ENCODE data around the gene GPRIN1.
"Not testable (repeated sequence)": the region's sequence is repeated elsewhere in the genome, so short reads cannot be mapped to it uniquely, and the experiment has no call there.

Gene GPRIN1

DNA sequence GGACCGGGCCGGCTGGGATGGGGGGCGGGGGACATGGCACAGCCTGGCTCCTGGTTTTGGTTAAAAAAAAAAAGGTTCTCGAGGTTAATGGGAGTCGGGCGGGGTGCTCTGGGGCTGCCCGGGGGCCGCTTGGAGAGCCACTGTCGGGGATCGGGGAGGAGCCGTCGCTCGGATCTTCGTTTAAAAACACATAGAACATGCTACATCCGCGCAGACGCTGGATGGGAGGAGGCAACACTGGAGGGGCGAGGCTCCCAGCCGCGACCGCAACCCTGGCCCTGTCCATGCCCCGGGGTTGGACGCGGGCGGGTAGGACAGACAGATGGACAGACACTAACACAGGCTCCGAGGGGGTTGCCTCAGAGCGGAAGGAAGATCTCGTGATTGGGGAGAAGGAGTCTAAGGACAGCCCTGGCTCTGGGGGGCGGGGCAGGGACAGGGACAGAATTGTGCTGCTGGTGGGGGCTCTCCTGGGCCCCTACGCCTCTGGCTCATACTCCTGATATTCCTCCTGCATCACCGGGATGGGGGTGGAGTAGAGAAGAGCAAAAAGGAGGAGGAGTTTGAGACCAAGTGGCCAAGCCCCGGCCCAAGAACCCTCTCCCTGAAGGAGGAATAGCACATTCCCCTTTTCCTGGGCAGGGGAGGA is 10.5 kb upstream of the GPRIN1 start:
- DNase-seq: peak; percentile 37

DNA sequence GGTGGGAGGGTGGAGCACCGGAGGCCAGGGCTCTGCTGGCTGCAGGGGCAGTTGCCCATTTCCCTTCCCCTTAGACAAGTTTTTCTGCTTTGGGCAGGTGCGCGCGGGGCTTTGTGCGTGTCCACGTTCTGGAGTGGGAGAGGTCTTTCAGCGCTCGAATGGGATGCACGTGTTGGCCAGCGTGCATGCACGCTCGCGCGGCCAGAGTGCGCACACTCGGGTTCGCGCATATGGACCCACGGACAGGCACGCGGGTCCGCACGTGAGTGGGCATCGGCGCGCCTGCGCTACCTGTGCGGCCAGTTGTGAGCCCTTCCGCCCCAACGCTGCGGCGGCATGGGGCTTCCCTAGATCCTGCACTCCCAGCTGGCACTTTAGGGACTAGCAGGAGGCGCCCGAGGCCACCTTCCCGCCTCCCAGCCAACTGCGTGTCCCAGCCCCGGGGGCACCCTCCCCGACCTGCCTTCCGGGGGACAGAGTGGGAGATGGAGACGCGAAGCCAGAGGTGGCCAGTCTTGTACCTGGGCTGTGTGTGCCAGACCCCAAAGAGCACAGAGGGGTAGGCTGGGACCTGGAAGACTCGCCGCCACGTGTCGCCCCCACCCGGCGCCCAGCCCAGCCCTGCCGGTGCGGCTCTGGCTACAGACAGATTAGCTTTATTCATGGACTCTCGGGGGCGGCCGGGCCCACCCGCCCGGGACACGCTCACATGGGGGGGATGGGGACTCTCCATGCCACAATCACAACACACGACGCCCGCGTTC is 9.8 kb upstream of the GPRIN1 start:
- no peak for DNase-seq

DNA sequence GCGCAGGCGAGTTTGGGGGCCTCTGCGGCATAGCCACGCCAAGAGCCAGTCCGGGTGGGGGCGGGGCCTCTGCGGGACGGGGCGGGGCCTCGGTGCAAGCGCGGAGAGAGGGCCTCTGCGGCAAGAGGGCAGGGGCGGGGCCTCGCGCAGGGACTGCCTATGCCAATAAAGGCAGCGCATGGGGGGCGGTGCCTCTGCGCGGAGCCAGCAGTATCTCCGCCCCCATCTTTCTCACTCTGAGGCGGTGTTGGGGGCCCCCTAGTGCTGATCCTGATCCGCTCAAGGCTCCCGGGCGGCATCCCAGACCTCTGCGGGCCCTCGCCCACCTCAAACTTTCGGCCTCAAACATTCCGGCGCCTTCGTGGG is 9.2 kb upstream of the GPRIN1 start:
- peak; percentile 26 for DNase-seq

DNA sequence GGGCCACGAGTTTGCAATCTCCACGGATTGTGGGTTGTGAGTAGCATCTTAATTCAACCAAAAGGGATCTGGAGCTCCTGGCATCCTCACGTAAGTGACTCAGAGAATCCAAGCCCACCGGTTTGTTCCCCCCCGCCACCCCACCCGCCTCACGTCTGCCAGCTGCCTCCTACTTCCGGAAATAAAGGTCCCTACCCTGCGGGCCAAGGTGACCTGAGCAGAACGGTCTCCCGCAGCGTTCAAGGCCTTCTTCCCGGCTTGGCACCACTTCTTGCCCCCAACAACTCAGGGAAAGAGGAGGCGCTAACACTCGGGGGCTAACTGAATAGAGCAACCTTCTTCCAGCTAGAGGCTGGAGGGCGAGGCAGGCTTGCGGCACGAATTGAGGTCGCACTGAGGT is 8.8 kb upstream of the GPRIN1 start:
- no peak for DNase-seq

DNA sequence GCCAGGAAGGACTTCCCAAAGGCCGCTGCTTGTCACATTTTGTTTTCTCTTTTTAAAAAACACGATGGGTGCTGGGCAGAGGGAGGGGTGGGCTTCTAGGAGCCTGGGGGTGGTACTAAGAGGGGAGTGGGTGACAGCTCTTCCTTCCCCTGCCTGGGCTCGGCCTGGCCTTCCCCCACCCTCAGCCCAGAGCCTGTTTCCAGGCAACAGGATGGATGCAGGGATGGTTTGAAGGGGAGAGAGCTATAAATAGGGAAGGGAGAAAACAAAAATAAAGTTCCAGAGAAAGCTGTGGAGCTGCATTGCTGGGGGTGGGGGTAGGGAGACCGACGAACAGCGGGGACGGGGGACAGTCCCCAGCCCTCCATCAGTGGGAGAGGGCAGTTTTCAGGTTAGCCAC is 6.6 kb upstream of the GPRIN1 start:
- DNase-seq: no peak

DNA sequence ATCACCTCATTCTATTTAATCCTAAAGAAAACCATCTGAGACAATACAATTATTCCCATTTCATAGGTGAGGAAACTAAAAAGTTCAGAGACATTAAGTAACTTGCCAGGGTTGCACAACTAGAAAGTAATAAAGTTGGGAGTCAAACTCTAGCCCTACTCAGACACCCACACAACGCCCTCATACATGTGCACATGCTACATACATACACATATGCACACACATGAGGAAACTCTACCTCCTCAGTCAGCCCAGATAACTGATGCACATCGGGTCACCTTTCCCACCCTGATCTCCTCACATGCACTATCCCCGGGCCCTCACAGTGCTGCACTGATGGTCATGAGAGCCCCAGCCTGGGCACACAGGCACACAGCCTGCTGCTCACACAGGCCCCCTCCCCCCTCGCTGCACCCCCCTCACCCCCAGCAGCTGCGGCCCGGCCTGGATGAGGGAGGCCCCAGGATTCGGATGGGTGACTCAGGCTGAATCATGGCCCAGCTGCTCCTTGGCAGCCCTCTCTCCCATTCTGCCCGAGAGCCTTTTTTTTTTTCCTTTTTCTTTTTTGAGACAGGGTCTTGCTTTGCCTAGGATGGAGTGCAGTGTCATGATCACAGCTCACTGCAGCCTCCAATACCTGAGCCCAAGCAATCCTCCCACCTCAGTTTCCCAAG is 5.0 kb upstream of the GPRIN1 start:
- DNase-seq: peak; percentile 44

DNA sequence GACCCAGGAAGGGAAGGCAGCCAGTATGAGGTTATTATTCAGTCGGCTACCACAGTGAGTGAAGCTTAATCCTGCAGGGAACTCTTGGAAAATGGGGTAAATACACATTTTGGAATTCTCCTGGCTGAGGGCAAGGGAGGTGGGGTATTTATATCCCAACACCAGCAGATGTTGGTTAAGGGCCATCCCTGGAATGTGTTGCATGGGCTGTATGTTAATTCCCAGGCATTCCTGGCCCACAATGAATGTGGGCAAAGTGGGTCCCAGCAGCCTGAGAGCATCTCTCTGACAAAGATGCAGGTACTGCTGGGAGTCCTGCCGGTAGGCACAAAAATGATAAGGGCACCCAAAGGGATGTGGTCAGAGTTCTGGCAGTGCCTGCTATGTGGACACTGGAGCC is 2.9 kb upstream of the GPRIN1 start:
- DNase-seq: no peak

DNA sequence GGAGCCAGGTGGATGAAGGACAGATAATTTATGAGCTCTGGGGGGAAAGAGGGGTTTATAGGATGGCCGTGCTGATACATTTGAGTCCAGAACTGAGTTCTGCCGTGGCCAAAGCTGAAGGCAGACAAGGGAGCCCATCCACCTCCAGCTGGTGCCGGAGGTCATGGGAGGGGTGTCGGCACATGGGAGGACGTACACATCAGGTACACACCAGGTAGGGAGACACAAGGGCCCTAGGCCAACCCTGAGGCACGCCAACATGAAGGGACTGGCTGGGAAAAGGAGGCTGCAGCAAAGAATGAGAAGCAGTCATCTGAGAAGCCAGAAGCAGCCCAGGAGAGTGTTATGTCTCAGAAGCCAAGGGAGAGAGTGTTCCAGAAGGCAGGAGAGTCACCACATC is 2.1 kb upstream of the GPRIN1 start:
- DNase-seq: no peak

DNA sequence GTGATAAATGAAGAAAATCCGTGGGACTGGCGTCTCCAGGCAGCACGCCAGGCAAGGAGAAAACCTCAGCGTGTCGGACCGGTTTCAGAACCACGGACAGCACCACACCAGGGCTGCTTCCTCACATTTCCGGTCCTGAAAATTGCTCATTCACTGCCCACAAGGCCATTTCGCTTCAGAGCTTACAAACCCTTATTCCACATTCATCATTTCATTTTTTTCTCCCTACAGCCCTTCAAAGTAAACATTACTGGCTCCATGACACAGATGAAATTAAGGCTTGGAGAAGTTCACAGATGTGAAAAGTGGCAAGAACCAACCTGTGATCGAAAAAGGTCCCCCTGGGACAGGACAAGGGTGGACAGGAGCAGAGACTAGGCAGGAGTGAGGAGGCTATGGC is 1.5 kb upstream of the GPRIN1 start:
- peak; percentile 72 for DNase-seq

DNA sequence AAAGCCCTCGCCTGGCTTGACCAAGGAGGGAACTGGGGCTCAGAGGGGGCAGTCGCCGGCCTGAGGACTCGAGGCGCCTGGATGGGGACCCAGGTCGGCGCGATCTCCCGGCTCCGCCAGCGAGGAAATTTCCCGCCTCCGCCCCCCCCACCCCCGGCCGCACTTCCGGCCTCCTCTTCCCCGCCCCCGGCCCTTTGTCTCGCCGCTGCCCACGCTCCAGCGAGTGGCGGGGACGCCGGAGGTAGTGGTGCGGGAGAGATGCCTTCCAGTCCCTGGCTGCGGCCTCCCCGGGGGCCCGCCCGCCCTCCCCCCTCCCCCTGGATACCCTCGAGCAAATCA is 448 bp upstream of the GPRIN1 start:
- no peak for DNase-seq

DNA sequence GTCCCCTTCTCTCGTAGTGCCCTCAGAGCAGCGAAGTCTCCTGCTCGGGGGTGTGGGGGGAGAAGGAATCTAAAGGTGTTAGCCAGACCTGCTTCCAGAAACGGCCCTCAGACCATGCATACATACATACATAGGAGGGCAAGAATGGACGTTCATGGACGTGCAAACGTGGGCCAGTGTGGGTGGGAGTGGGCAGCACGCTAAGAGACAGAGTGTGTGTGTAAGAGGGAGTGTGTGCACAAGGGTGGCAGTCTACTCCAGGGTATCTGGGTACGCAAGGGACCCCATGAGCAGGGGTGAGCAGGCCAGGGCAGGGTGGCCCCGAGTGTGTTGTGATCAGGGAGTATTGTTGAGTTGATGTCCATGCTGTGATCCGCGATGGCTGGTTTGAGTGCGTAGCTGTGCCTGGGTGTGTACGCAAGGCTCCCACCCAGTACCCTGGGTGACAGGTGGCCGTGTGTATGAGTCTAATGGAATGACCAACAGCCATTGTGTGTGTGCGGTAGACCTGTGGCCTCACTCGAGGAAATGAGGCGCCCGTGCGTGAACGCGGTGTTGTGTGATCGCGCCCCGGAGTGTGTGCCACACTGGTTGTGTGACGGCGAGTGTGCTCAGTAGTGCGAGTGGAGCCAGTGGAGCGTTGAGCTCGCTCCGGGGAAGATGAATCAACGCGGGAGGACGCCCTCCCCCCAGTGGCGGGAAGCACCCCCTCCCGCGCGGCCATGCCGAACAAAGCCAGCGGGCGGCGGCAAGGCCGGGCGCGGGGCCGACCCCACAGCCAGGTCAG is 826 bp downstream of the GPRIN1 start:
- peak; percentile 6 for DNase-seq

DNA sequence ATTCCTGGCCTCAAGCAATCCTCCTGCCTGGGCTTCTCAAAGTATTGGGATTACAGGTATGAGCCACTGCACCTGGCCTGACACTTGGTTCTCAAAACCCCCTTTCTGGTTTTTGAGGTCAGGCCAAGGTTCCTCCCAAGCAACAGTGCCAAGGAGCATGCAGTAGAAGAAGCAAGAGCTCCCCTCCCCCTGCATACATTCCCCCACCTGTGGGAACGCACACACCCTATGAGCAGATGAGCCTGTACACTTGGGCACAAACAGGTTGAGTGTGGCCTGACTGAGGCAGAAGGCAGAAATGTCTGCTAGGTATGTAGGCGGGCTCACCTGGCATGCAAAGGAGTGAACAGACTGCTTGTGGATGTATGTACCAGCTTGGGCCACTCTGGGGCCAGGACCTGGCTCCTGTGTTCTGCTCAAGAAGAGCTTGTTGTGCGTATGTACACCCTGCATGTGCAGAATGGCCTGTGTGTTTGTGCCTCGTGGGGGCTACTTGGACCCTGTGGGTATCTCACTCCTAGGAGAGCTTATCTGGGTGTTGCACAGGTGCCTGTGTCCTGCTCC is 1.7 kb downstream of the GPRIN1 start:
- DNase-seq: no peak

DNA sequence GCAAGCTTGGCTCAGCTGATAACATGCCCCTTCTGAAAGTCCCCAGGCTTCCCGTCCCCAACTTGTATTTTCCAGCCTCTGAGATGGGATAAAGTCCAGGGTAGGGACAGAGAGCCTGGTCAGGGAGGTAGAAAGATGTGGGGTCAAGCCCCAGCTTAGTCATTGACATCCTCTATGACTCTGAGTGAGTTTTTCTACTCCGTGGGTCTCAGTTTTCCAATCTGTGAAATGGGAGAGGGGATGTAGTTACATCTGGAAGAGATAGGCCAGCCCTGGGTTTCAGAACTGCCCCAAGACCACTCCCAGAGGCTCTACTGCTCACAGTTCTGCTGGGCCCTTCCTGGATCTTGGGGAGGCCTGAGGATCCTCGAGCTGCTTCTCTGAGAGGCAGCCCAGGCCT is 3.1 kb downstream of the GPRIN1 start:
- DNase-seq: no peak

DNA sequence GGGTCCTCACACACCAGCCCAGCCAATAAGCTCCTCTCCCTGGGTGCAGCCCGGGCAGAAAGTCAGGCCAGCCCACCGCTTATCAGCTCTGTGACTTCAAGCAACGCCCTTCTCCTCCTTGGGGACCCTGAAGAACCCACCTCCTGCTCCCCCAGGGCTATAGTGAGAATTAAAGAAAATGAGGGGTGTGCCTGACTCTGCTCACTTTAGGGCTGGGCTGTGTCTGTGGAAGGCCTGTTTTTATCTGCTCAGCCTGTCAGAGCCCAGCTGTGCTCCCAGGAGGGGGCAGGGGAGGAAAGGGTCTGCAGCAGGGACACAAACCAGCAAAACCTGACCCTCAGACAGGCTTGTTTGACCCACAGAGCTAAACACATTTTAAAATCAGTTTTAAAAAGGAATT is 3.9 kb downstream of the GPRIN1 start:
- no peak for DNase-seq

DNA sequence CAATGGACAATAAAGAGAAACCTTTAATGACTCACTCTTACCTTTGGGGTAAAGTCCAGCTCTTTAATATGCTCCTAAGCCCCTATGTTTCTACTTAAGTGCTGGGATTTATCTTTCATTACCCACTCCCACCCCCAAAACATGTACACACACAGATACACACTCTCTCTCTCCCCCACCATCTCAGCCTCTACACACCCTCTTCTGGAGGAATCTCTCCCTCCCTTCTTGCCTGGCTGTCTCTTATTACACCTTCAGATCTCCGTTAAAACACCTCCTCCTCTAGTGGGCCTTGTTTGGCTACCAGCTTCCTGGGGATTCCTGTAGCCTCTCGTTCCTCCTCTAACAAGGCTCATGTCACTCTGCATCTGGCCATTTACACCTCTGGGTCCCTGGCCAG is 6.9 kb downstream of the GPRIN1 start:
- no peak for DNase-seq

DNA sequence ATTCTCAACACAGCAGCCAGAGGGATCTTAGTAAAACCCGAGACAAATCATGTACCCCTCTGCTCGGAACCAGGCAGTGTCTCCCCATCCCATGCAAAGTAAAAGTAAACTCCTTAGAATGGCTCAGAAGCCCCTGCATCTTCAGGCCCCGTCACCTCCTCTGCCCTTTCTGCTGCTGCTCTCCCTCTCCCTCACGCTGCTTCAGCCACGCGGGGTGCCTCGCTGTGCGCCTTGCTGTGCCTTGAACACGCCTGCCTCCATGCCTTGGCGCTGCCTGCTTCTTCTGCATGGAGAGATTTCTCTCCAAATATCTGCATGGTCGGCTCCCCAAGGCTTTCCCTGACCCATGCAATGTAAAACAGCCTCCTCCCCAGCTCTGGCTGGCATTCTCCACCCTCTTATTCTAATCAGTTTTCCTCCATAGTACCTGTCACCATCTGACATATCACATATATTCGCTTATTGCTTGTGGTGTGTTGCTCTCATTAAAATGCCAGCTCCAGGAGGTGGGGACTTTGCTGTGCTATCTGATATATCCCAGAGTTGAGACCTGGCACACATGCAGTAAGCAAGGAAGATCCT is 8.0 kb downstream of the GPRIN1 start:
- DNase-seq: no peak

DNA sequence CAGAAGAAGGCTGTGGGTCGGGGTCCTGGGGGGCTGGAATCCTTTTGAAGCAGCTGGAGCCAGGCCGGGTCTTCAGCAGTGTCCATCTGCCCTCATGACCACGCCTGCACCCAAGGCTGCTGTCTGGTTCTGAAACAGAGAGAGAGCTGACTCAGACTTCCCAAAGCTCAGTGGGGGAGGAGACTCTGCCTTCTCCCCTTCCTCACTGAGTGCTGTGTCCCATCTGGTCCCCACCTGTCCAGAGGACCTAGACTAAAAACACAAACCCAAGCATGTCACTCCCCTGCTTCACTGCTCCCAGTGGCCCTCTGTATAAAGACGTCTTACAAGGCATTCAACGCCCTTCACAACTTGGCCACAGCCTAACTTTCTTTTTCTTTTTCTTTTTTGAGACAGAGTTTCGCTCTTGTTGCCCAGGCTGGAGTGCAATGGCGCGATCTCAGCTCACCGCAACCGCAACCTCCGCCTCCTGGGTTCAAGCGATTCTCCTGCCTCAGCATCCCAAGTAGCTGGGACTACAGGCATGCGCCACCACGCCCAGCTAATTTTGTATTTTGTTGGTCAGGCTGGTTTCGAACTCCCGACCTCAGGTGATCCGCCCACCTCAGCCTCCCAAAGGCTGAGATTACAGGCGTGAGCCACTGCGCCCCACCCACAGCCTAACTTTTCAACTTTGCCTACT is 10.1 kb downstream of the GPRIN1 start:
- not testable (repeated sequence) for DNase-seq

DNA sequence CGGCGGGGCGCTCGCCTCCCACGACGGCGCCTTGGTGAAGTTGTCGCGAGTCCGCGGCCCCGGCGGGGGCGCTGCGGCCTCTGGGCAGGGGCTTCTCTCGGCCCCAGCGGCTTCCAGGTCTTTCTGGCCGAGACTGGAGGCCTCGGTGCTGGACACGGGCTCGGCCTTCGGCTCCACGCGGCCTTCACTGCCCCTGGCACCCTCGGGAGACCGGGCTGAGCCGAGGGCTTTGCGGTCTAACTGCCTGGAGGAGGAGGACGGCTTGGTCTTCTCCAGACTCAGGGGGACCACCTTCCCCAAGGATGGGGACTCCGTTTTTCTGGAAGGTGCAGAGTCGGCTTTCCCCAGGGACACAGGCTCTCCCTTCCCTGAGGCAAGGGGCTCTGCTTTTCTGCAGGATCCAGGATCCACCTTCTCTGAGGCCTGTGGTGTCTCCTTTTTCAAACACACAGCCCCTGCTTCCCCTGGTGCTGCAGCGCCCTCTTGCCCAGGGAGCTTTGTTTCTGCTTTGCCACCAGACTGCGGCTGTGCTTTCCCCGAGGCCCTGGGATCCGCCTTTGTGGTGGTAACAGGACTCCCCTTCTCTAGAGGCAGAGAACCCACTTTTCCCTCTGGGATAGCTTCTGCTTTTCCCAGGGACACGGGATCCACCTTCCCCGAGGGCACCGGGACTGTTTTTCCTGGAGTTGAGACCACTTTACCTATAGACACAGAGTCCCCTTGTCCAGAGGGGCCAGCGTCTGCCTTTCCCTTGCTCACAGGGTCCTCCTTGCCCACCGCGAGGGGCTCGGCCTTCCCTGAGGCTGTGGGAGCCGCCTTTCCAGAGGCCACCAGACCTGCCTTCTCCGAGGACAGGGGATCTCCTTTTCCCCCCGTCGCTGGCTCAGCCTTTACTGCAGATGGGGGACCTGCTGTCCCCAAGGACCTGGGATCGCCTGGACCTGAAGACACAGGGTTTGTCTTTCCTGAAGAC is 12.3 kb downstream of the GPRIN1 start:
- no peak for DNase-seq

DNA sequence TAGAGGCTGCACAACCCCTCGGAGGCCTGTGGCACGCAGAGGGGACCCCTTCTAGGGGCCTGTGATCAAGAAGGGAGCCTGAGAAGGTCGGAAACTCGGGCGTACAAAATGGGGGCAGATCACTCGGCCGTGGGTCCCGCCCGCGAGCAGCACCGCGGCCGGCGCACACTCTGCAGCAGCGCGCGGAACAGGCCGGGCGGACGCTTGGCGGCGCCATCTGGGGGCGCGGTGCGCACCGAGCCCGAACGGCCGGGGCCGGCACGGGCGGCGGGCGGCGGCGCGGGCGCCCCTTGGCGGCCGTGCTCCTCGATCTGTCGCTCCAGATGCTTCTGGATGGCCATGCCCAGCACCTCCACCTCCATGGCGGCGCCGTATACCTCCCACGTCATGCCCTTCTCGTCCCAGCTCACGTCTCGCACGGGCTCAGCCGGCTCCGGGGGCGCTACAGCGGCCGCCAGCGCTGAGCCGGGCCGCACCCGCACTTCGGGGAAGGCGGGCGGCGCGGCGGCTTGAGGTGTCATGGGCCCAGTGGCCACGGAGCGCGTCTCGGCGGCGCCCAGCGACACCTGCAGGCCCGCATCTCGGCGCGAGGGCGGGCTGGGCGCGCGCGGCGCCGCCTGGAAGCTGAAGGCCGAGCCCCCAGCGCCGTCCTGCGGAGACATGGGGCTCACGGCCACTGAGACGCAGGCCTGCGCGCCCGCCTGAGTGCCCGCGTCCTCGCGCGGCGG is 13.1 kb downstream of the GPRIN1 start:
- DNase-seq: no peak

DNA sequence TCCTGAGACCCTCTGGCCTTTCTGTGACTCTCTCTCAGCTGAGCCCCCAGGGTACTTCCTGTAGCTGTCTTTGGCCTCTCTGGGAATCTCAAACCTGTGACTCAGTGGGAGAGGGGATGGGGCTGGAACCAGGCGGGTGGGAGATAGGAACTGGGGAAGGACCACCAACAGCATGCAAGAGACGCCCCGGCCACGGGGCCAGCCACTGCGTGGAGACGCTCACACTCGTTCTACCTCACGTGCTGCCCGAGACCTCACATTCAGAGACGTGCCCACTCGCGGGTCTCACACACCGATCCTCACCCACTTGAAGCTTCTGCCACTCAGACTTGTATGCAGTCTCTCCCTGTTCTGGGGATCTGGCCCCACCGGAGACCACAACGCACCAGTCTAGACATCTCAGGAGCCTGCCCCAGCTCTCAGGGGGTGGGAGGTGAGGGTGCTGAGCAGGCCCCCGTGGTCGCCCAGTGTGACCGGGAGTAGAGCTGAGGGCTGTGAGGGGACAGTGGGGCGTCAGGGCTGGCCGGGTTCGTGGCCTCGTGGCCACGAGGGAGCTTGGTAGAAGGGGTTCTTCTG is 13.8 kb downstream of the GPRIN1 start:
- DNase-seq: no peak
